Hepatic stellate cell (primary cell): ENCODE measurements around the gene IP6K3.
A peak's percentile ranks its signal among the peaks of the same experiment; 100 is the strongest.

Experiments
- DNase-seq: peaks from one replicate; pipeline ENCODE4 v3.0.0; 2011; ENCODE audit warnings: low spot score

The IP6K3 gene

DNA sequence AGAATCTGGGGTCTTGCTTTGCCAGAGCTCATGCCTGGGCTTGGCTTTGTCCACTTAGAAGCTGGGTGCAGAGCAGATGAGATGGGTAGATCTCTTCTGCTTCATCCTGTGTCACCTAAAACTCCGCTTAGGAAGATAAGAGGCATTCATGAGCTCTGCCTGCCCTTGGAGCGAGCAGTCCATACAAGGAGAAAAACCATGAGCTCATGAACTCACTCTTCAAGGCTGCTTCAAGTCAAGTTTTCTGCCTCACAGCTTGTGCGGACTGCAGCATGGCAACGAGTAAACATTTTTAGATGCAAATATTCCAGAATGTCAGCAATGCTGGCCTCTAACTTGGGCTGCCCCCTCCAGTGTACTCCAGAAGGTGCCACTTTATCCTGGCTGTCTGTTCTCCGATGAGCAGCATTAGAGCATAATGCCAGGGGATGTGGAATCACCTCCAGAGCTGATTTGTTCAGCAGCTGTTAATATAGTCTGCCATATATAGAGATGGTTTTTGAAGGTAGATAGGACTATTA lies 24.5 kb downstream of the IP6K3 start:
- DNase-seq = no peak

DNA sequence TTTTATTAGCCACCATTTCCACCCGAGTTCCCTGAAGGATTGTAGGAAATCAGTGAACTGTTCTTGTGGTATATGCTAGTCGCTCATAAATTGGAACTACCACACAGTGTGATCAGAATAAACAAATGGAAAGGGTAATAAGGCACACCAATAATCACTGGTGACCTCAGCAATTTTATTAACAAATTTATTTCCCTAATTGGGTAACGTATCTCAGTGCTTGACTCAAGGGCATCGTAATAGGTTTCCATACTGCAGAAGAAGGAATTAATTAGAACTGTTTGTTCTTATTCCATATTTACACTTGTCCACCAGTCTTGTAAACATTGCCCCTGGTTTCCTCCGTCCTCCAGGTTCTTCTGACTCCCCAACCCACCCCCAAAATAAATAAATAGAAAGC lies 25.2 kb downstream of the IP6K3 start:
- DNase-seq = no peak

DNA sequence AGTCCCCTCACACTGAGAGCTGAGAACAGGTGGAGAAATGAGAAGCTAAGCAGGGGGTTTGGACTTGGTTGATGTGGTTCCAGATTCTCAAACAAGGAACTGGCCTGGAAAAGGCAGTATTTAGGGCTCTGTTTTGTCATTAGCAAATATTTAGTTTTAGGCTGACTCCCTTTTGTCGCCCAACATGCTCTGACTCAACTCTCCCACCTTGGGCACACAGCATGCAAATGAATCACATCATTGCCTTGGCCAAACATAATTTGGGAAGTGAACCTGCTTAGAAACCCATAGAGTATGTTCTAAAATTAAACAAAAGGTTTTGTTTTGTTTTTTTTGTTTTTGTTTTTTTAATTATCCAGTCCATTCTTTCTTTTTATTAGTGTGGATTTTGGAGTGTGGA lies 25.7 kb downstream of the IP6K3 start:
- DNase-seq = no peak

DNA sequence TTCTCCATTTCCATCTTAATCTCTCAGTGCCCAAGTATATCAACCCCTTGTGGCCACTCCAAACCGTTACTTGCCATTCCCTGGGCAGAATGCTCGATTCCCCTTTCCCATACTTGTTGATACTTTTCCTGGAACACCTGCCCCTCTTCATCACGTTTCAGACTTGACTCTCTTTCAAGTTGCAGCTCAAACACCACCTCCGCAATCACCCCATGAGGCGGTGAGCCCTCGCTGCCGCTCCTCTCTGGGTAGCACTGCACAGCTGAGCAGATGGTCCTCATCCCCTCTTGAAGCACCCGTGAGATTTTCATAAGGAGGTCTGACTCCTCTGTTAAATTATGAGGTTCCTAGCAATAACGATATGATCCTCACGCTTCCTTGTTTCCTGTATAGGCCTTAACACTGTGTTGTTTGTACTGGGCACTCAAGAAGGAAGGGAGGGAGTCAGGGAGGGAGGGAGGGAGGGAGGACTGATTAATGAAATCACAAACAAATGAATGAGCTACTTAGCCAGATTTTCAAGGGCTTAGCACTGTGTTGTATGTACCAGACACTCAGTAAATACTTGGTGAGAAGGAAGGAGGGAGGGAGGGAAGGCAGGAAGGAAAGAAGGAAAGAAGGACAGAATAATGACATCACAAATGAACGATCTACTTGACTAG lies 27.2 kb downstream of the IP6K3 start:
- no peak for DNase-seq

DNA sequence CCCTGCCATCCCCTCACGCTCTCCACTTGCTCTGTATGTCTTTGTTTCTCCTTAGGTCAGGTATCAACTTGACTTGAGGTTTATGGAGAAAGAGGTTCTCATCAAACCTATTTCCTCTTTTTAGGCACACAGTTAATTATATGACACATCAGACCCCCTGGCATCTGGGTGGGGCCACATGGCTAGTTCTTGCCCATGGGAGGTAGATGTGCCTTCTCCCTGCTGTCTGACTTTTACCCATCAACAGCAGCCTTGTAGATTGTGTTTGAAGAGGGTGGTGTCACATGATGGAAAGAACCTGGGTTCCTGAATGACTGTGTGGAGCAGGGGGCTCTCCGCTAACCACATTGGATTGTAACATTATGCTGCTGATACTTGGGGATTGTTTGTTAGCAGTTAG lies 28.0 kb downstream of the IP6K3 start:
- no peak for DNase-seq

DNA sequence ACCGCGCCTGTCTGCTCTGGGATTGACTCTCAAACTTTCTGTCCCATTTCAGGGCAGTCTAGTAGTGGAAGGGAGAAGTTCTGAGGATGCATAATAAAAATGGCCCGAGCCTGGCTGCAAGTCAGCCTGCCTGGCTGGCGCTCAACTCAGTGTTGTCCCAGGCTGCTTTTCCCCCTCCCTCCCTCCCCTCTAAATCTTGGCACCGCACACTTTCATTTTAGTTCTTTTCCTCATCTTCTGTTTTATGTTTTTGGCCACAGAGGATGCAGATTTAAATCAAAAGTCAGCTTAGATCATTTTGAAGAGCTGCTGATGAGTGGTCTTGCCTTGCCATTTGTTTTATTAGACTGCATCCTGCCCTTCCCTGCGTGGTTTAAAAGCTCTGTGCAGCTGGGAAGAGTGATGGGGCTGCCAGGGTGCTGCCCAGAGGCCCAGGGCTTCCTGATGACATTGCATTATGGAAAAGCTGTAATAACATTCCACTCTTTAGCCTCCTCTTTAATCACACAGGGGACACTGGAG lies 28.7 kb downstream of the IP6K3 start:
- no peak for DNase-seq

DNA sequence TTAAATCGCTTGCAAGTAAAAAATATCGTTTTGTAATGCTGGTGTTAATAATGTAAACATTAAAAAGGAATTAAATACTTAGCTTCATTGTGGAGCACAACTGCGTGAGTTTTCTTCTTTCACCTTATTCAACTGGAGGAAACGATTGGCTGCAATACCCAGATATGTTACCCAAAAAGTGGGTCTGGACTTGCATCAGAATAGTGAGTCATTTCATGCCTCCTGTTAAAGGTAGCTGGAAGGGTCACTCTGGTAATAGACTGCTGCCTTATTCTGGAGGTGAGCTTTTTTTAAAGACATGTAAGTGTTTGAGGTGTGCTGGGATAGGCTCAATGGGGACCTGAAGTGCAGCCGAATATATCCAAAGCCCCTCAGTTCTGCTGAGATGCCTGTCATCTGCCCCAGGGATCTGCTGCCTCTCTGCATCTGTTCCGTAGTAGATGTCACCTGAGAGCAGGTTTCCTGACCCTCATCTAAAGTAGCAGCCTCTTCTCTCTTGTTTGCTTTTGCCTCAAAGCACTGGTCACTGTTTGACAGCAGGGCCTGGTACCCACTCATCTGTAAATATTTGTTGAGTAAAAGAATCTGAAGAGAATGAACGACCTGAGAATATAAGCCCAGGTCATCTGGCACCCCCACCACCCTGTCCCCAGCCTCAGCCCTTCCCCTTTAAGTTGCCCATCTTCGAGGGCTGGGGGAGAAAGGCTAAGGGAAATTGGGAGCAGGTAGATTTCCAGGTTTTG lies 29.6 kb downstream of the IP6K3 start:
- no peak for DNase-seq

DNA sequence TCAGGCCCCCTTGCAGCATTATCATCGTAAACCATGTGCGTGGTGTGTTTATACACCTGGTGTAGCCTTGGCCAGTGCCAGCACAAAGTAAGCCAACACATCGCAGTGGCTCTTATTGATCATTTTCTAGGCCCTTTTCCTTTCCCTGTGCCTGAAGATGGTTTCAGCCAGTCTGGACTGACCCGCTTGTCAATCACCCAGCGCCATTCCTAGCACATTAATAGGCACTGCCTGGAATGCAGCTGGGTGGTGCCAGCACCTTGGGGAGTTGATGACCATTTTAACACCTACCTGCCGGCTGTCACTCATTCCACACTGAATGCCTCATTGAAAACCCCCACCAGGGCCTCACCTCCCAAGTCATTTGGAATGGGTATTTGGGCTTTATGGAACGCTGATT lies 30.3 kb downstream of the IP6K3 start:
- no peak for DNase-seq

DNA sequence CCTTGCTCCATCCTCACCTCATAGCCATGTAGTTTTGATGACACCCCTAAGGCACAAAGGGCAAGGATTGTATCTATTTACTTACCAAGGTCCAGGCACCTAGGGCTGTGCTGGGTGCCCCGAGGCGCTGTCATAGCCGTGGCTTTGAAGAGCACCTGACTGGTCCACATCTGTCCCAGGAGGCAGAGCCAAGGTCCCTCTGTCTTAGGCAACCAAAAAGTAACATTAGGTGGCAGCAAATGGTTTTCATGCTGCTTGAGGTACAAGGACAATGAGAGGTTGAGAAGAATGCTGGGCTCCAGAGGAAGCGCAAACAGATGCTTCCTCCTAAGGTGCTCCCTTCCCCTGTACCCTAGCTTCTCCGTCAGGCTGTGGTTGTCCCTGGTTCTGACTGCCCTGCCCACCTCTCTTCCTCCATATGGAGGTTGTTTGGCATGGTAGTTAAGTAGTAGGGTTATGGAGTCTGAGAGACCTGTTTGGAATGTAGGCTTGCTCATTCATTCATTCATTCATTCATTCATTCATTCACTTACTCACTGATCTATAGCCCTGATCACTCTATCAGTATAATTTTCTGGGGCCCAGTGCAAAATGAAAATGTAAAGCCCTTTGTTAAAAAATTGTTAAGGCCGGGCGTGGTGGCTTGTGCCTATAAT lies 32.2 kb downstream of the IP6K3 start:
- no peak for DNase-seq

DNA sequence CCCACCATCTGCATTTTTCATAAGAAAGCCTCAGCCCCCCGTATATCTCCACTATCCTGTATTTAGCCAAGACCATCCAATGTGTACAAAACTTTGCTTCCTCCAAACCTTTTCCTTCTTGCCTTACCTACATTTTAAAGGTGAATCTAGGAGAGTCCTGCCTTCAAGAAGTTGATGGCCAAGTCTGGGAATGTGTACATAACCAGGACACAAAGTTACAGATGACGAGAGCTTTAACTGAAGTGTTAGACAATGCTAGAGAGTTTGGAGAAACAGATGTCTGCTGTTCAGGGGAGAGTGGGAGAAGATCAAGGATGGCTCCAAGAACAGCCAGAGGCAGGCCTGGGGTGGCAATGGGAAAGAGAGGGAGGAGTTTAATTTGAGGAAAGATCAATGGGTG lies 32.9 kb downstream of the IP6K3 start:
- no peak for DNase-seq

DNA sequence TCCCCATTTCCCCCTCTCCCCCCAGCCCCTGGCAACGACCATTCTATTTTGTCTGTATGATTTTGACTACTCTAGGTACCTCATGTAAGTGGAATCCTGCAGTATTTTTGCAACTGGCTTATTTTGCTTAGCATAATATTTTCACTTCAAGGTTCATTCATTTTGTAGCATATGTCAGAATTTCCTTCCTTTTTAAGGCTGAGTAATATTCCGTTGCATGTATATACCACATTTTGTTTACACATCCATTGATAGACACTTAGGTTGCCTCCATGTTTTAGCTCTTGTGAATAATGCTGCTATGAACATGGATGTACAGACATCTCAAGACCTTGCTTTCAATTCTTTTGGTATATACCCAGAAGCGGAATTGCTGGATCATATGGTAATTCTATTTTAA lies 33.8 kb downstream of the IP6K3 start:
- no peak for DNase-seq

DNA sequence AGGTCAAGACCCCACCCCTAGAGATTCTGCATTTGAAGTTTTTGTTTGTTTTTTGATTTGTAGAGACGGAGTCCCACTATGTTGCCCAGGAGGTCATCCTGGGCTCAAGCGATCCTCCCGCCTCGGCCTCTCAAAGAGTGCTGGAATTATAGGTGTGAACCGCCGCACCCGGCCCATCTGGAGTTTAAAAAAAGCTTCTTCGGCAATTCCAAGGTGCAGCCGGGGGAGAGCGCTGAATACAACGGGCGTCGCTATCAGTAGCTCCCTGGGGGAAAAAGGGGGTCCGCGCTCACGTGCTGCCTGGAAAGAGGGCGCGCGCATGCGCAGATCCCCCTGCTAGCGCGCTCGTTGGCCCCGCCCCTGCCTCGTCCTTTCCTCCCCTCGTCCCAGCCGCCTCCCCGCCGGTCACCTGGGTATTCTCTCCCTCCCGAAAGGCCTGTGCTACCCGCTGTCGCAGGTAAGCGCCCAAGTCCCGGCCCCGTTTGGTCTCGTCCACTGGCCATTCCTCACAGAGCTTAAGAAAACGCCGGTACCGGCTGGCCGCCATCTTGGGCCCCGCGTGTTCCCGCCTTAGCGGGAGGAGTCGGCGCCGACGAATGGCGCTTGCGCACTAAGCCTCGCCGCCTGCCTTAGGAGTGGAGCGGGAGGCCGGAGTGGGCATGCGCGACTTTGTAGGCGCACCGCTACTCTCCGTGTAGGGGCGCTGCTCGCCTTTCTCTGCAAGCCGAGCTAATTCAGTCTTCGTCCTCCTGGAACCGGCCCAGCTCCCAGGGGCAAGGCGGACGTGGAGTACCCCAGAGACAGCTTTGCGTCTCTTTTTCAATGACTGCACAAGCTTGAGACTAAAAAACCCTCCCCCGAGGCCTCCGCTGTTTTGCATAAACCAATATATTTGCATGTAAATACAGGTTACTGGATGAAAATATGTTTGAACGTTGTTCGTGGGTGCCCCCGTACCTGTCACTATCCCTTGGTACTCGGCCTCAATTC lies 35.3 kb downstream of the IP6K3 start, which contains the start of gene UQCC2:
TSS of gene UQCC2 (minus strand) at position 561 of the 990 bp plus-strand sequence. CDS start at position 547, 14 bp downstream.
- peak; percentile 98 for DNase-seq

DNA sequence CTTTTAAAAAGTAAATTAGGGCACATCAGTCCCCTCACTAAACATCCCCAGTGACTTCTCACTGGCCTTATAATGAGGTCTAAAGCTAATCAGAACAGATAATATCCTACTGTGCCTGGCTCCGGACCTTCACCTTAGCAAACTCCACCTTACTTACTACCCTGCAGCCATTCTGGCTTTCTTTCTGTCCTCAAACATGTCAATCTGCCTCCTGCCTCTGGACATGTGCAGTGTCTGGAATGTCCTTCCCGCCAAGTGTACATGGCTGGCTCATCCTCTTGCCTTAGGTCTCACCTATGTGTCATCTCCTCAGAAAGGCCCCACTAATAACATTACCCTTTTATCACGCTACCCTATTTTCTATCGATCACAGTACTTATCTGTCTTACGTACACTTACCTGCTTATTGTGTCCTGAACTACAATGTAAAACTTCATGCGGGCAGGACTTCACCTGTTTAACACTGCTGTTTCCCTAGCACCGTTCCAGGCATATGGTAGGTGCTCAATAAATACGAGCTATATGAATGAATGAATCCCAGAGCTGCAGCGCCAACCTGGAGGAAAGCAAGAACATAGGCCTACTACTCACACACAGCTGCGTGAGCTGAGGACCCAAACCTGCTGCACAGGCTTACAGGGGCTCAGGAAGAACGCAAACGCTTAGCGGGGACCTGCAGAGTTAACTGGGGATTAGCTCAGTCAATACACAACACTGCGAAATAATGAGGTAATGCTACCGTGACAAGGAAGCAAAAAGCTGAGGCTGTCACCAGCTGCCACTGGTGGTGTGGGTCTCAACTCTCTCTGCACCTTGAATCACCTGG lies 36.2 kb downstream of the IP6K3 start:
- no peak for DNase-seq

DNA sequence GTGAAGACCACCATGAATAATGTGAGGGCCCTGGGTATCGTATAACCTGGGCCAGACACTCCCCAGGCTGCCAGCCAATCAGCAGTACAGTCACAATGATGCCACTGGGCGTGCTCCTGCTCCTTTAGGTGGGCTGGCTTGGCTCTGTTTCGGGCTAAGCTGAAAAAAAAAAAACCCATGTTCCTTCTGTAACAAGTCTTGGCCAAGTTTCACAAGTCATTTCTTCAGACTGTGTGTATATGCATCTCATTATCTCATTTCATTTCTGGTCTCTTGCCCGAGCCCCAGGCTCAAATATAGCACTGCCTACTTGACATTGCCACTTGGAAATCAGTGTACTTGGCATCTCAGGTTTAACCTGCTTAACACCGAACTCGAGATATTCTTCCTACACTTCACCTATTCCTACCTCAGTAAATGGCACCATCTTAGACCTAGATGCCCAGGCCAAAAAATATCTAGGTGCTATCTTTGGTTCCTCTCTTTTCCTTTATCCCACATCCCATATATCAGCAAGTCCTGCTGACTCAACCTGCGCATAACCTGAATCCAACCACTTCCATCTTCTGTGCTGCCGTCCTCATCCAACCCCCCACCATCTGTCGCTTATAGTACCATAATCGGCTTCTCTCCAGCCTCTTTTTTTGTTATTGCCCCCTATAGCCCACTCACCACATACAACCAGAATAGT lies 37.0 kb downstream of the IP6K3 start:
- DNase-seq = no peak

DNA sequence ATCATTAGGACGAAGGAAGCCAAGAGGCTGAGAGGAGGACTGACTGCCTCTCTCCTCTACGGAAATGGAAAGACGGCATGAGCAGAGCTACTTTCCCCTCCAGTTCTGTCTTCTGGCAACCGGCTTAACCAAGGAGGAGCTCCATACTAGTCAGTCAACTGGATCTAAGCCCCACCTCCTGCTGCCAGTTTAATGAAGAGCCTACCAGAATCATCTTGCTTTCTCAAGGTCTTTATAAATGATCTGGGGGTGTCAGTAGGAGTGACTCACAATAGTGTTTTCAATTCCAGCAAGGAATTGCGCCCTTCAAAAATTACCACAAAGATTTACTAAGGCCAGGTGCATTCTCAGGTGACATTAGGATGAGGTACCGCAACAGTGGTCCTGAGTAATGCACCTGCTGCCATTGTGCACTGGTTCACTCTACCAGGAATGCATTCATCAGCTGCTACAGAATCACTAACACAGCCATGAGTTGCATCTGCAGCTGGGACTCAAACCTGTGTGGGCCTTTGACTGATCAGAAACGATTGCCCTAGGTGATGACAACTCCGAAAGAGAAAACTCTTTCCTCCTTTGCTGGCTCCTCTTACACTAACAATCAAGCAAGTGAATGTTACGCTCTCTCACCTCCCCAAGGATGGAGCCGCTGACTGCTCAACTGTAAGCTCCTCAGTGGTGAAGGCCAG lies 38.0 kb downstream of the IP6K3 start:
- DNase-seq = no peak

DNA sequence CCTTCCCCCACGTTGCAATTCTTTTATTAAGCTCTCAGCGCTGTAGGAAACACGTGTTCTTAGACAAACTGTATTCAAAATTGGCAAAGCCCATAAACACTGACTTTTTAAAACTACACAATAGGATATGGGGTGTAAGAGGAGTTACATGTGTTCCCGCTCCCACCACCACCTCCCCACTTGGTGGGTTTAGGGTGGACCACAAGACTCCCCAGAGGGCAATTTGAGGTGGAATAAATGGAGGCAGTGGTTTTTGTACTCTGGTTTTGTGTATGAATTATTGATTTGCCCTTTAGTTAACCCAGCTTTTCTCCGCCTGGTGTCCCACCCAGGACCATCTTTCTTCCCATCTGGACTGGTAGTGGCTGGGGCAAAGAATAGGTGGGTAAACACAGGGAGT lies 38.9 kb downstream of the IP6K3 start:
- DNase-seq = no peak

DNA sequence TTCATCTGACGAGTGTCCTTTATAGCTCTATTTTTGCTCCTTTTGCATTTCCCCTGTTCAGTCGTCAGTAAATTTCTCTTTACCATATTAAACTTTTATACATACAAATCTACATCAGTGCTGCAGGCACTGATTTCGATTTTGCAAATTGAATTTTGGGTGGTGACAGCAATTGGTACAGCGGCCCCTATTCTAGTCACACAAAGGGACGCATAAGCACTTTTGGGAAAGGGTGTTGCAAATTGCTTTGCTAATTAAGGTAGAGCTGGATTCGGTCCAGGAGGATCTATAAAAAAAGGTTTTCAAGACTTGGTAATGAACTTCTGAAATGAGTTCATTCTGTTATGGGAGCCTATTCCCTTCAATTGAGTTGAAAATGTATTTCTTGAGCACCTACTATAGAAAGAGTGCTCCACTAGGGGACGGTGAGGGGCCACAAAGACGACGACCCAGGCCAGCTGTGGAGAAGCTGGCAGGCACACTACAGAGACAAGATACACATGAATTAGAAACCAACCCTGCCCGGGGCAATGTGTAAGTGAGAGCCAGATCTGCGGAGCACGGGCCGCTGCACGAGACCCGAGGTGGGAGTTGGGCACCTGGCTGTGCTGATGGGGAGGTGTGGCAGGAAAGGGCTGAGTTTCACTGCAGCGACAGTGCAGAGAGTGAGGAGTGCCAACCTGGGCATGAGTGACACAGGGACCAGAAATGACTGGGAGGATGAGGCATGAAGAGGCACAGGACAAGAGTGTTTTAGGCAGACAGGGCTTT lies 40.6 kb downstream of the IP6K3 start:
- no peak for DNase-seq

DNA sequence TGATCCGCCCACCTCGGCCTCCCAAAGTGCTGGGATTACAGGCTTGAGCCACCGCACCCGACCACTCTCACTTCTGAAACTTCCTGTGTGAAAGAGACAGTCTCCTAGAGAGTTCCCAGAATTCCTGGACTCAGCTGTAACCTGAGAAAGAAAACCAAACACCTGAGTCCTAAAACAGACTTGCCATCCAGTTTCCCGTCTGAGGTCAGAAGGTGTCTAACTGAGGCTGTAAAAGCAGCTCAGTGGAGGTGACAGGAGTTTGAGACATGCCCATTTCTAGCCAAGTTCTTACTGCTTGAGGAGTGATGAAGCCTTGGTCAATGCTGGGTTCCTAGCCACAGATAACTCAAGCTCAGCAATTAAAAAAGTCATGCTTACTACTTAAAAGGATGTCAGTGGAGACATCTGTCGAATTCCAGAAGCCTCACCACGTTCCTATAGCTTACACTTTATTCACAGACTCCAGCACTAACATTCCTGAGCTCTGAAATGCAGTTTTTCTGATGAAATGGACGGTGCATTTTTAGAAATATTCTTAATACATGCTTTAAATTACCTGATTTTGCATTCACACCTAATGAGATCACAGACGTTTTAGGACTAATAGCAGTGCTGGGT lies 41.3 kb downstream of the IP6K3 start:
- DNase-seq = no peak
